Measurements from ENCODE around the gene PPP1R14C. TPM values are rescaled to one million over a fixed set of nuclear protein-coding genes. Genes with fewer than 3 reads are reported as not detected.

PPP1R14C gene
- total RNA-seq, 1 donor from 2014 or later = 12.6 TPM

DNA sequence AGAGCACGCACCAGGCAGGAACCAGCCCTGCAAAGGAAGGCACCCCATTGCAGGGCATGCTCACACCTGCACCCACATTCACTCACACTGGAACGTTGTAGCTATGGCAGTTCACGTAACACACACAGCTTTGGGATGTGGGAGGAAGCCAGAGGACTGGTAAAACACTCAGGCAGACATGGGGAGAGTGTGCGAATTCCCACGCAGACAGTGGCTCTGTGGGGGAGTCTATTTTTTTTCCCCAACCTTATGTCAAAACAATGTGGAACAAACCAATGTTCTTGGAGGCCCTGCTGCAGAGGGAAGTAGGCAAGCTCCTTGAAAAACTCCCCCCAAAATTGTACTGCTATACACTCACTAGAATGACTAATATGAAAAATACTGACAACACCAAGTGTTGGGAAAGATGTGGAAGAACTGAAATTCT is 91.0 kb downstream of the PPP1R14C start:
- no peak overlapping the region for H3K4me3 Mint-ChIP-seq
- no peaks in the 10 kb centered on the region for H3K27me3 Mint-ChIP-seq
- peaks cover 6% of the 10 kb centered on the region for H3K36me3 Mint-ChIP-seq
- H3K27ac Mint-ChIP-seq = no peak overlapping the region
- DNase-seq (ENCODE audit: extremely low spot score, unreplicated experiment) = no peak
- peaks cover 3% of the 10 kb centered on the region for H3K9me3 Mint-ChIP-seq
- no peak for TF ChIP-seq CTCF (conservative IDR thresholded peaks at IDR 0.05)
- peaks cover 16% of the 10 kb centered on the region for H3K4me1 Mint-ChIP-seq (ENCODE audit: unreplicated experiment)

- Mint-ChIP-seq H3K27ac (no peak overlapping the region), H3K9me3 (peaks cover 5% of the 10 kb centered on the region), H3K36me3 (peaks cover 6% of the 10 kb centered on the region), H3K4me1 (ENCODE audit: unreplicated experiment) (peaks cover 10% of the 10 kb centered on the region), H3K4me3 (no peak overlapping the region), H3K27me3 (no peaks in the 10 kb centered on the region)
- no peak for TF ChIP-seq CTCF (conservative IDR thresholded peaks at IDR 0.05)
- DNase-seq (ENCODE audit: extremely low spot score, unreplicated experiment) = no peak
Observed at GRCh38 chr6:150235218-150235617, 92.4 kb downstream of the PPP1R14C start.

GRCh38 chr6:150236114-150236513 is 93.3 kb downstream of the PPP1R14C start:
- H3K27ac Mint-ChIP-seq = no peak overlapping the region
- DNase-seq (ENCODE audit: extremely low spot score, unreplicated experiment) = no peak
- H3K27me3 Mint-ChIP-seq = no peaks in the 10 kb centered on the region
- peaks cover 5% of the 10 kb centered on the region for H3K9me3 Mint-ChIP-seq
- H3K4me1 Mint-ChIP-seq (ENCODE audit: unreplicated experiment) = peaks cover 4% of the 10 kb centered on the region
- TF ChIP-seq CTCF (conservative IDR thresholded peaks at IDR 0.05) = no peak
- H3K36me3 Mint-ChIP-seq = peaks cover 6% of the 10 kb centered on the region
- H3K4me3 Mint-ChIP-seq = no peak overlapping the region

DNA sequence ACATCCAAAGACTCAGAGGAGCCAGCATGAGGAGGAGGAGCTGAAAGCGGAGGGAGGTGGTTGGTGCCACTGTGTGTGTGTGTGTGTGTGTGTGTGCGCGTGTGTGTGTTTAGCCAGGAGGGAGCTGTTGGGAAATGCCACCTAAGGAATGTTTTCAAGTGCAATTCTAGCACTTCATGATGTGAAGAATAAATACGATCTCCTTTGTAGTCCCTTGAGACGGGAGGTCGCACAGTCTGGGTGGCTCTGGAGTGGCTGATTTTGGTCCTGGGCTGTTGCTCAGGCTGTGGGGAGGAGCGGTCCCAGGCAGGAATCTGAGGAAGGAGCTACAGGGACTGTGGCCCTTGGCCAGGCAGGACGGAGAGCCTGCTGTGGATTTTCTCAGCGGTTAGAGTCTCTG is 93.7 kb downstream of the PPP1R14C start:
- TF ChIP-seq CTCF (conservative IDR thresholded peaks at IDR 0.05) = no peak
- H3K36me3 Mint-ChIP-seq = peaks cover 6% of the 10 kb centered on the region
- no peak for DNase-seq (ENCODE audit: extremely low spot score, unreplicated experiment)
- no peak overlapping the region for H3K27ac Mint-ChIP-seq
- H3K4me3 Mint-ChIP-seq = no peak overlapping the region
- H3K9me3 Mint-ChIP-seq = peaks cover 5% of the 10 kb centered on the region
- no peaks in the 10 kb centered on the region for H3K27me3 Mint-ChIP-seq
- H3K4me1 Mint-ChIP-seq (ENCODE audit: unreplicated experiment) = peaks cover 4% of the 10 kb centered on the region

GRCh38 chr6:150237626-150238025 is 94.8 kb downstream of the PPP1R14C start:
- no peak for DNase-seq (ENCODE audit: extremely low spot score, unreplicated experiment)
- H3K9me3 Mint-ChIP-seq = peaks cover 5% of the 10 kb centered on the region
- no peak overlapping the region for H3K27ac Mint-ChIP-seq
- H3K4me1 Mint-ChIP-seq (ENCODE audit: unreplicated experiment) = peaks cover 4% of the 10 kb centered on the region
- H3K27me3 Mint-ChIP-seq = no peaks in the 10 kb centered on the region
- no peak for TF ChIP-seq CTCF (conservative IDR thresholded peaks at IDR 0.05)
- H3K36me3 Mint-ChIP-seq = peaks cover 6% of the 10 kb centered on the region
- no peak overlapping the region for H3K4me3 Mint-ChIP-seq

DNA sequence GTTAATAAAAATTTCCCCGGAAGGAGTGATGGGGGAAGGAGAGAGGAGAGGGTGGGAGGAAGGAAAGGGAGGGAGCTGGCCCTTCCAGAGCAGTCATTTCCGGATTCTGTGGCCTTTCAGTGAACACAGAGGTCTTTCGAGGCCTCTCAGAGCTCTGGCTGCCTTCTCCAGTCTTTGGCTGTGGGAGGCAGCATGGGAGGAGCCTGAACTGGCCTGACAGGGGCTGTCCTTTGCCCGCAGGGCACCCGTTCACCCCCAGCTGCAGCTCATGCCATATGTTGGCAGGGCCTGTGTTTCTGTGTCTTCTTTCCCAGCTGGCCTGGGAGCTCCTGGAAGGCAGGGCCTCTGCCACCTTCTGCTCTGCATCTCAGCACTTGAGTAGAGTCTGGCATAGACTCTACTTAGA is 95.5 kb downstream of the PPP1R14C start:
- TF ChIP-seq CTCF (conservative IDR thresholded peaks at IDR 0.05) = no peak
- Mint-ChIP-seq H3K36me3 (peaks cover 6% of the 10 kb centered on the region), H3K4me3 (no peak overlapping the region), H3K27me3 (no peaks in the 10 kb centered on the region), H3K27ac (no peak overlapping the region), H3K9me3 (peaks cover 5% of the 10 kb centered on the region), H3K4me1 (ENCODE audit: unreplicated experiment) (peaks cover 4% of the 10 kb centered on the region)
- no peak for DNase-seq (ENCODE audit: extremely low spot score, unreplicated experiment)

Measured in type B pancreatic cell (in vitro differentiated cells).